Lower leg skin (tissue), 3 donors: ENCODE results near the gene TBXAS1.

Experiments used
- CTCF ChIP-seq, 3 donors: fragments of 450-650 bp; IDR thresholded peaks; one replicate each; pipeline ENCODE4 v1.5.1; 2016; ENCODE audit warnings: antibody characterized with exemption in 3 of 3, mild to moderate bottlenecking in 3 of 3, moderate library complexity in 2 of 3
- POLR2A ChIP-seq, 2 donors: fragments of 450-650 bp; IDR thresholded peaks; one replicate each; pipeline ENCODE4 v1.6.1; 2016 to 2017; ENCODE audit warnings: antibody characterized with exemption in 2 of 2, mild to moderate bottlenecking in 1 of 2, moderate library complexity in 1 of 2

GRCh38 chr7:140022582-140023211, 193.6 kb downstream of the TBXAS1 start:
- no peak for TF ChIP-seq POLR2A (IDR thresholded peaks at IDR 0.05)
- TF ChIP-seq CTCF (IDR thresholded peaks at IDR 0.05), result no peak
